Keratinocyte (primary cell): ENCODE measurements around the gene IL17A. TPM values are rescaled to one million over a fixed set of nuclear protein-coding genes. Genes with fewer than 3 reads are reported as not detected.

ENCODE experiments used
- DNase-seq: peaks from one replicate; pipeline ENCODE4 v3.0.0-alpha.2; 2011; ENCODE audit warnings: low read depth, missing footprints, low spot score
- FAIRE-seq: peaks from 2 replicates; lab custom pipeline; 2011; peaks lifted over from hg19 to GRCh38; lab: Jason Lieb, UNC
- H2AFZ ChIP-seq: 2 replicates; pipeline ENCODE4 v1.6.0; 2012; ENCODE audit warnings: low read length, control low read depth, inconsistent platforms; ENCODE audit not compliant: control insufficient read depth
- H3K27ac ChIP-seq: 2 replicates; pipeline ENCODE4 v1.5.1; 2011; ENCODE audit warnings: low read length; ENCODE audit not compliant: control insufficient read depth, insufficient read depth
- H3K27me3 ChIP-seq: 3 replicates; pipeline ENCODE4 v1.6.0; 2011; ENCODE audit warnings: low read length; ENCODE audit not compliant: control insufficient read depth, insufficient read depth; ENCODE audit errors: extremely low read depth
- H3K36me3 ChIP-seq, 2 experiments: 2 replicates in 1 of 2; 3 replicates in 1 of 2; pipeline ENCODE4 v1.5.1; 2011; ENCODE audit warnings: low read length in 2 of 2, mild to moderate bottlenecking in 1 of 2; ENCODE audit not compliant: control insufficient read depth in 2 of 2, insufficient read depth in 2 of 2; ENCODE audit errors: extremely low read depth in 1 of 2
- H3K4me1 ChIP-seq: 3 replicates; pipeline ENCODE4 v1.5.1; 2011; ENCODE audit warnings: low read length; ENCODE audit not compliant: control insufficient read depth, insufficient read depth; ENCODE audit errors: extremely low read depth
- H3K4me2 ChIP-seq: 3 replicates; pipeline ENCODE4 v1.6.0; 2011; ENCODE audit warnings: low read depth, low read length; ENCODE audit not compliant: control insufficient read depth, insufficient read depth; ENCODE audit errors: extremely low read depth
- H3K4me3 ChIP-seq, 3 experiments: fragments of 200-600 bp in 1 of 3; sonication (generic) in 1 of 3; 2 replicates in 2 of 3; 3 replicates in 1 of 3; pipeline ENCODE4 v1.5.1; 2011 to 2016; ENCODE audit warnings: low read length in 3 of 3, mild to moderate bottlenecking in 3 of 3, control low read depth in 2 of 3, inconsistent platforms in 1 of 3, low read depth in 1 of 3, mixed read lengths in 1 of 3, mixed run types in 1 of 3, moderate library complexity in 1 of 3; ENCODE audit not compliant: control insufficient read depth in 2 of 3, insufficient read depth in 2 of 3; ENCODE audit errors: extremely low read depth in 1 of 3
- H3K79me2 ChIP-seq: 2 replicates; pipeline ENCODE4 v1.6.0; 2012; ENCODE audit warnings: low read length; ENCODE audit not compliant: control insufficient read depth, insufficient read depth
- H3K9ac ChIP-seq: 3 replicates; pipeline ENCODE4 v1.6.0; 2011; ENCODE audit warnings: low read length; ENCODE audit not compliant: control insufficient read depth, insufficient read depth; ENCODE audit errors: extremely low read depth
- H3K9me1 ChIP-seq: 3 replicates; pipeline ENCODE4 v1.6.0; 2011; ENCODE audit warnings: low read length; ENCODE audit not compliant: control insufficient read depth, insufficient read depth; ENCODE audit errors: extremely low read depth
- H3K9me3 ChIP-seq: 2 replicates; pipeline ENCODE4 v1.5.1; 2012; ENCODE audit warnings: low read depth, low read length; ENCODE audit not compliant: control insufficient read depth
- H4K20me1 ChIP-seq: 3 replicates; pipeline ENCODE4 v1.6.0; 2011; ENCODE audit warnings: low read length; ENCODE audit not compliant: control insufficient read depth, insufficient read depth; ENCODE audit errors: extremely low read depth
- EZH2 ChIP-seq: IDR thresholded peaks from one replicate; pipeline ENCODE4 v1.6.1; 2012; ENCODE audit warnings: inconsistent platforms, mild to moderate bottlenecking, low read length, moderate library complexity
- dilution Hi-C: fragments of 300-500 bp; cut with MboI; formaldehyde crosslinking; loops from one replicate; pipeline ENCODE4 v1.7.0; 2020; ENCODE audit warnings: low sequenced_read_pairs; ENCODE audit not compliant: extremely low pct_ligation_motif_present
- polyA plus RNA-seq, 5 experiments: library from polyadenylated mRNA; depleted of rRNA in 3 of 5; stranded (reverse) in 3 of 5; stranded (forward) in 1 of 5; unstranded in 1 of 5; fragments of >200 nt; gene quantifications; 1 replicate in 1 of 5; 2 replicates in 3 of 5; 3 replicates in 1 of 5; pipeline versions ENCODE4 v1.2.1 to v1.2.3, GENCODE V29; 2011 to 2012; ENCODE audit warnings: missing spikeins in 2 of 5, low read depth in 1 of 5, low replicate concordance in 1 of 5
- TF ChIP-seq, protein P1 (sequence below), 3 experiments: IDR thresholded peaks in 1 of 3; conservative IDR thresholded peaks in 1 of 3; optimal IDR thresholded peaks in 1 of 3; 2 replicates in 2 of 3; 3 replicates in 1 of 3; pipeline versions ENCODE3 to v1.5.1; 2011; ENCODE audit warnings: low read length in 3 of 3, mild to moderate bottlenecking in 3 of 3, moderate library complexity in 2 of 3, control low read depth in 1 of 3, inconsistent platforms in 1 of 3; ENCODE audit not compliant: insufficient read depth in 2 of 3; ENCODE audit errors: extremely low read depth in 1 of 3

Gene IL17A
- polyA plus RNA-seq, 1 donor (not counting 4 experiments of a cell fraction or from before 2014, with no cell fraction given) = not detected

DNA sequence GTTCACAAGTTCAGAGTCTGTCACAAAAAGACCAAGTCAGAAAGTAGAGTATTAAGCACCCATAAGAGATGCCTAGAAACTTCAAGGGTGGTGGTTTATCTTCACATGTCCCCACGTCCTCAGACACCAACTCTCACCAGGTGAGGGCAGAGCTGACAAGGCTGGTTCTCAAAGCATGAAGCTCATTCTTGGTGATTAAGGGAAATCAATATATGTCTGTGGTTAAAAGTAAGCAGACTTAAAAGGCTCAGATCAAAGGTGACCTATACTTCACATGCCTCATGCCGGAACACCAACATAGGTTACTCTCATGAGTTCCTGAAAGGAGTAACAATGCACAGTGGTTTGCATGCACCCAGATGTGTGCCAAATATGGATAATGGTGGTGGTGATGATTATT, 27.0 kb downstream of the IL17A start:
- TF ChIP-seq EZH2 = no peak
- TF ChIP-seq, protein P1, sequence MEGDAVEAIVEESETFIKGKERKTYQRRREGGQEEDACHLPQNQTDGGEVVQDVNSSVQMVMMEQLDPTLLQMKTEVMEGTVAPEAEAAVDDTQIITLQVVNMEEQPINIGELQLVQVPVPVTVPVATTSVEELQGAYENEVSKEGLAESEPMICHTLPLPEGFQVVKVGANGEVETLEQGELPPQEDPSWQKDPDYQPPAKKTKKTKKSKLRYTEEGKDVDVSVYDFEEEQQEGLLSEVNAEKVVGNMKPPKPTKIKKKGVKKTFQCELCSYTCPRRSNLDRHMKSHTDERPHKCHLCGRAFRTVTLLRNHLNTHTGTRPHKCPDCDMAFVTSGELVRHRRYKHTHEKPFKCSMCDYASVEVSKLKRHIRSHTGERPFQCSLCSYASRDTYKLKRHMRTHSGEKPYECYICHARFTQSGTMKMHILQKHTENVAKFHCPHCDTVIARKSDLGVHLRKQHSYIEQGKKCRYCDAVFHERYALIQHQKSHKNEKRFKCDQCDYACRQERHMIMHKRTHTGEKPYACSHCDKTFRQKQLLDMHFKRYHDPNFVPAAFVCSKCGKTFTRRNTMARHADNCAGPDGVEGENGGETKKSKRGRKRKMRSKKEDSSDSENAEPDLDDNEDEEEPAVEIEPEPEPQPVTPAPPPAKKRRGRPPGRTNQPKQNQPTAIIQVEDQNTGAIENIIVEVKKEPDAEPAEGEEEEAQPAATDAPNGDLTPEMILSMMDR (optimal IDR thresholded peaks at IDR 0.05 in 1 of 3, IDR thresholded peaks at IDR 0.05 in 1 of 3, conservative IDR thresholded peaks at IDR 0.05 in 1 of 3; ENCODE audit: extremely low read depth in 1 of 3, insufficient read depth in 2 of 3, low read length in 3 of 3) = no peak
- no peaks in the 10 kb centered on the region for H3K4me1 ChIP-seq

DNA sequence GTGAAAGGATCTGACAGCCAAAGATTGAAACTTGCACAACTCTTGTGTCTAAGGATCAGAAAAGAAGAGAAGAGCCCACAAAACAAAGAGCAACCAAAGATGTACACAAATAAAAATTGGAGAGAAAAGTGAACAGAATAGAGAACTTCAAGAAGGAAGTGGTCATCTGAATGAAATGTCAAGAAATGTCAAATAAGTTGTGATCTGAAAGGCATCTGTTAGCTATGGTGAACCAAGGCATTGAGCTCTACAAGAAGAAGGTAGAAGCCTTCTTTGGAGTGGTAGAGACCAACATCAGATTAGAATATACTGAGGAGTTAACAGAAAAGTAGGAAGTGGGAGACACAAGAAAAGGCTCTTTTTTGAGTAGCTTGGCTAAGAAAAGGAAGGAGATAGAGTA, 29.6 kb downstream of the IL17A start:
- no peaks in the 10 kb centered on the region for H3K9me1 ChIP-seq

More for the DNA sequence above, 27.0 kb downstream of the IL17A start:
- no peak overlapping the region for H3K4me3 ChIP-seq
- no peaks in the 10 kb centered on the region for H3K27me3 ChIP-seq
- no peaks in the 10 kb centered on the region for H3K9me3 ChIP-seq
- no peak overlapping the region for H2AFZ ChIP-seq
- FAIRE-seq (no peak), DNase-seq (no peak)
- no peaks in the 10 kb centered on the region for H3K79me2 ChIP-seq
- no peaks in the 10 kb centered on the region for H3K9me1 ChIP-seq
- no peak overlapping the region for H3K4me2 ChIP-seq
- H3K9ac ChIP-seq = no peak overlapping the region
- no peaks in the 10 kb centered on the region for H4K20me1 ChIP-seq
- dilution Hi-C loops = no loop called here
- H3K27ac ChIP-seq = no peak overlapping the region
- H3K36me3 ChIP-seq = no peaks in the 10 kb centered on the region

More for the DNA sequence above, 29.6 kb downstream of the IL17A start:
- Histone ChIP-seq H3K9ac (no peak overlapping the region), H3K9me3 (no peaks in the 10 kb centered on the region), H2AFZ (no peak overlapping the region), H4K20me1 (no peaks in the 10 kb centered on the region), H3K4me2 (no peak overlapping the region), H3K79me2 (no peaks in the 10 kb centered on the region), H3K36me3 (no peaks in the 10 kb centered on the region), H3K27me3 (no peaks in the 10 kb centered on the region), H3K4me3 (no peak overlapping the region), H3K4me1 (no peaks in the 10 kb centered on the region), H3K27ac (no peak overlapping the region)
- dilution Hi-C loops = no loop called here
- FAIRE-seq (no peak), DNase-seq (no peak)
- no peak for TF ChIP-seq EZH2
- TF ChIP-seq, protein P1 (optimal IDR thresholded peaks at IDR 0.05 in 1 of 3, IDR thresholded peaks at IDR 0.05 in 1 of 3, conservative IDR thresholded peaks at IDR 0.05 in 1 of 3; ENCODE audit: extremely low read depth in 1 of 3, insufficient read depth in 2 of 3, low read length in 3 of 3) = no peak
